ENCODE measurements around the gene EPHB2. TPM values are rescaled to one million over a fixed set of nuclear protein-coding genes. Genes with fewer than 3 reads are reported as not detected.

The EPHB2 gene
- total and polyA plus RNA-seq, 2 of the 4 experiments (the other 2 are of a cell fraction), result 52.3 to 58.8 TPM

DNA sequence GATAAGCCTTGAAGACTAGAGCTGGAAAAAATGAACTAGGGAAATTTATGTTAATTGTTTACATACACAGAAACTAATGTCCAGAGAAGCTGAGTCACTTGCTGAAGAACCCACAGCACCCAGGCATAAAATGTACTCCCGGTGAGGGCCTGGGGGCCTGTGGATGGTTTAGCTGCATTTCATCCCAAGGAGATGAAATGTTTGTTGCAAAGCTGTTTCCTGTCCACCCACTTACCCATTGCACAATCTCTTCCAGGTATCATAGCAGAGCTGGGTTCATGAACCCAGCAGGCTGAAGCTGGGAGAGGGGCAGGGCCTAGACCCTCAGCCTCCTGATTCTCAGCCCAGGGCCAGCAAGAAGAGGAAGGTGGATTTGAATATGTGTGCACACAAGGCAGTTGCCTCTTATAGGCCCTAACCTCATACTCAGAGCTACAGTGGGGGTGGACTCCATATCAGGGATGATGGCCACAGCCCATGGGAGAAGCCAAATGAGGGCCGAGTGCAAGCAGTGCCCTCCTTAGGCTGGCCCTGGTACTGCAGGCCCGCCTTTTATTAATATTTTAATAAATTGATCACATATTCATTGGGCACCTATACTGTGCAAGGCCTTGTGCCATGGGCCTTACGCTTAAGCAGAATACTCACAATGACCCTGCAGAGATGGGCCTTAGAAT, 151.3 kb downstream of the EPHB2 start (continued):
- TF ChIP-seq MAZ (IDR thresholded peaks at IDR 0.05; ENCODE audit: borderline replicate concordance, low read depth, low read length) (peak; percentile 48; the same call in 1 of the 2 replicates), CEBPB (IDR thresholded peaks at IDR 0.05; ENCODE audit: low read depth, low read length) (peak; percentile 95)

DNA sequence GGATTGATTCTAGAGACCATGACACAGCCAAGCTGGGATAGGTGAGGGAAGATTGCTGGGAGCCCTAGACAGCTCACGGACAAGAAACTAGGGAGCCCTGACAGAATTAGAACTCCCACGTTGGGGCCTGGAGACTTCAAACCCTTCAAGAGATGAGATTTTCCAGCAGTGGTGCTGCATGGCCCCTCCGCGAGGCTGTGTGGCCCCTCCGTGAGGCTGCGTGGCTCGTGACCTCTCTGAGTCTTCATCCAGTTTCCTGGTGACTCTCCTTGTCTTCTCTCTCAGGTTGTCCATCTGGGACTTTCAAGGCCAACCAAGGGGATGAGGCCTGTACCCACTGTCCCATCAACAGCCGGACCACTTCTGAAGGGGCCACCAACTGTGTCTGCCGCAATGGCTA, 152.1 kb downstream of the EPHB2 start:
- ChIA-PET CTCF (interaction anchor here (0.6 to 1.9 kb wide), 5 partner anchors 37 to 188 kb away, joined by 3 to 31 read pairs (median 3); no protein-coding TSS in a partner anchor), POLR2A (ENCODE audit: unreplicated experiment) (no interaction called here)
- no peak overlapping the region for H3K56ac ChIP-seq (ENCODE audit: extremely low read depth, insufficient read depth, low read length)
- WGBS, 2 experiments (ENCODE audit: extremely low coverage in 2 of 2, insufficient read length in 1 of 2), result 89% methylated on average over 5 of the region's 9 CpGs; no CpG with 5 or more reads in 1 of the 2 experiments
- ATAC-seq (ENCODE audit: low read depth) (no peak), DNase-seq (no peak)
- H3K36me3 ChIP-seq (ENCODE audit: control insufficient read depth, insufficient read depth, low read length), result peaks cover 28% of the 10 kb centered on the region
- H3K9me1 ChIP-seq (ENCODE audit: insufficient read depth, low read length), result peaks cover 6% of the 10 kb centered on the region; the same call in 1 of the 2 replicates
- H3K4ac ChIP-seq (ENCODE audit: low read depth, low read length), result no peak overlapping the region; the same call in 1 of the 2 replicates
- H3K27ac ChIP-seq (ENCODE audit: insufficient read depth, low read length), result no peak overlapping the region
- 0 out of 2 replicates have a peak overlapping the region, but pooled peaks have one; percentile 34 for H2AK5ac ChIP-seq (ENCODE audit: low read depth, low read length)
- TF ChIP-seq CEBPB (IDR thresholded peaks at IDR 0.05; ENCODE audit: low read depth, low read length) (no peak), MAZ (IDR thresholded peaks at IDR 0.05; ENCODE audit: borderline replicate concordance, low read depth, low read length) (no peak), BHLHE40 (IDR thresholded peaks at IDR 0.05; ENCODE audit: low read depth, low read length) (no peak), SMC3 (IDR thresholded peaks at IDR 0.05; ENCODE audit: low read depth, low read length) (no peak), RCOR1 (IDR thresholded peaks at IDR 0.05; ENCODE audit: insufficient replicate concordance, low read length) (no peak), RFX5 (IDR thresholded peaks at IDR 0.05; ENCODE audit: low read depth, low read length) (no peak), FOS (IDR thresholded peaks at IDR 0.05; ENCODE audit: low read depth, low read length) (no peak)
- TF ChIP-seq, protein P1, sequence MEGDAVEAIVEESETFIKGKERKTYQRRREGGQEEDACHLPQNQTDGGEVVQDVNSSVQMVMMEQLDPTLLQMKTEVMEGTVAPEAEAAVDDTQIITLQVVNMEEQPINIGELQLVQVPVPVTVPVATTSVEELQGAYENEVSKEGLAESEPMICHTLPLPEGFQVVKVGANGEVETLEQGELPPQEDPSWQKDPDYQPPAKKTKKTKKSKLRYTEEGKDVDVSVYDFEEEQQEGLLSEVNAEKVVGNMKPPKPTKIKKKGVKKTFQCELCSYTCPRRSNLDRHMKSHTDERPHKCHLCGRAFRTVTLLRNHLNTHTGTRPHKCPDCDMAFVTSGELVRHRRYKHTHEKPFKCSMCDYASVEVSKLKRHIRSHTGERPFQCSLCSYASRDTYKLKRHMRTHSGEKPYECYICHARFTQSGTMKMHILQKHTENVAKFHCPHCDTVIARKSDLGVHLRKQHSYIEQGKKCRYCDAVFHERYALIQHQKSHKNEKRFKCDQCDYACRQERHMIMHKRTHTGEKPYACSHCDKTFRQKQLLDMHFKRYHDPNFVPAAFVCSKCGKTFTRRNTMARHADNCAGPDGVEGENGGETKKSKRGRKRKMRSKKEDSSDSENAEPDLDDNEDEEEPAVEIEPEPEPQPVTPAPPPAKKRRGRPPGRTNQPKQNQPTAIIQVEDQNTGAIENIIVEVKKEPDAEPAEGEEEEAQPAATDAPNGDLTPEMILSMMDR (conservative IDR thresholded peaks at IDR 0.05; ENCODE audit: low read depth, low read length), result no peak
- H3K9me3 ChIP-seq (ENCODE audit: control insufficient read depth, insufficient read depth, low read length), result peaks cover under 1% of the 10 kb centered on the region; the same call in 1 of the 2 replicates
- in situ Hi-C loops (cut with MboI; ENCODE audit: low sequenced_read_pairs), result no loop called here
- peaks cover 4 to 27% of the 10 kb centered on the region in 2 experiments; a peak in 3 of 4 replicates for H3K79me1 ChIP-seq (ENCODE audit: low read depth in 1 of 2, low read length in 2 of 2)
- peaks cover 7% of the 10 kb centered on the region for H3K4me1 ChIP-seq (ENCODE audit: control insufficient read depth, insufficient read depth, low read length)
- intact Hi-C loops (cut with micrococcal nuclease), result loop anchor here (1.0 kb wide), 2 partner anchors 158 to 188 kb away; no protein-coding TSS in a partner anchor
- no peak overlapping the region for H3K4me2 ChIP-seq (ENCODE audit: low read depth, low read length)
- peaks cover 17% of the 10 kb centered on the region; the same call in 1 of the 2 replicates for H4K20me1 ChIP-seq (ENCODE audit: insufficient read depth, low read length)
- no peak overlapping the region for H3K4me3 ChIP-seq (ENCODE audit: insufficient read depth, low read depth, low read length)
- H3K18ac ChIP-seq (ENCODE audit: low read depth, low read length), result no peak overlapping the region
- H3K9ac ChIP-seq (ENCODE audit: low read depth, low read length), result 0 out of 2 replicates have a peak overlapping the region, but pooled peaks have one; percentile 0
- H2AFZ ChIP-seq (replicated peaks; ENCODE audit: low read length, poor library complexity), result no peak overlapping the region
- no peak overlapping the region for H4K5ac ChIP-seq (ENCODE audit: low read depth, low read length)
- H3K27me3 ChIP-seq (ENCODE audit: control insufficient read depth, insufficient read depth, low read length), result no peaks in the 10 kb centered on the region
- H2BK20ac ChIP-seq (ENCODE audit: low read depth, low read length), result no peak overlapping the region
- no peak overlapping the region for H3K14ac ChIP-seq (replicated peaks; ENCODE audit: low read depth, low read length)
- dilution Hi-C loops (cut with HindIII; ENCODE audit: low sequenced_read_pairs, unreplicated experiment), result no loop called here
- H3K23ac ChIP-seq (ENCODE audit: low read depth, low read length), result no peak overlapping the region
- no peak overlapping the region for H2BK120ac ChIP-seq (ENCODE audit: low read depth, low read length)
- H4K8ac ChIP-seq (ENCODE audit: low read depth in 2 of 2, low read length in 2 of 2), result no peak overlapping the region
- no TSS peak for BruUV-seq (replicated peaks)
- H2BK15ac ChIP-seq (ENCODE audit: low read depth, low read length), result no peak overlapping the region
- H2AK9ac ChIP-seq (replicated peaks; ENCODE audit: low read depth, low read length, poor library complexity), result no peak overlapping the region
- no peak overlapping the region for H4K91ac ChIP-seq (ENCODE audit: insufficient read depth, low read depth, low read length)
- H2BK5ac ChIP-seq (ENCODE audit: low read depth, low read length, poor library complexity, severe bottlenecking), result no peak overlapping the region

Measured in IMR-90 (cell line).